ENCODE measurements around the gene TSPAN5.

GRCh38 chr4:98602270-98602669 lies 56.1 kb downstream of the TSPAN5 start:
- TF ChIP-seq SPI1 (IDR thresholded peaks at IDR 0.05; ENCODE audit: low read depth, low read length): no peak
- no peak for TF ChIP-seq TAF1 (IDR thresholded peaks at IDR 0.05; ENCODE audit: low read depth, low read length)
- no peak for TF ChIP-seq POLR2AphosphoS5 (IDR thresholded peaks at IDR 0.05; ENCODE audit: low read depth, low read length)
- no peak for TF ChIP-seq POLR2A (IDR thresholded peaks at IDR 0.05; ENCODE audit: low read depth, low read length)
